ENCODE measurements around the gene CIAO1. TPM values are rescaled to one million over a fixed set of nuclear protein-coding genes. Genes with fewer than 3 reads are reported as not detected.
"Not testable (repeated sequence)": the region's sequence is repeated elsewhere in the genome, so short reads cannot be mapped to it uniquely, and the experiment has no call there.

Gene CIAO1
- 100 to 1,000 TPM in 2 of 4 donors, 10 to 100 TPM in 2; 77.4 to 110 (median 95.2) TPM for total RNA-seq
- polyA plus RNA-seq, result 10 to 100 TPM; 45.6 to 55.0 (median 51.1) TPM

- H3K4me3 ChIP-seq, result peak within 1 kb of the TSS; percentile 80 to 95 (median 90)
- no peaks in the 10 kb centered on the region for H3K27me3 ChIP-seq
- intact Hi-C loops (cut with DNase I), result loop anchor here (2.0 to 10.0 kb wide), 5 partner anchors 39 to 1101 kb away; partner anchors contain the start of genes NCAPH, SNRNP200, STARD7 and ZNF2
- WGBS, 2 donors, result 0 to 1% methylated on average over 81 of the region's 81 CpGs
- H3K36me3 ChIP-seq, result peaks cover 0 to 53% (median 24%) of the 10 kb centered on the region in 4 donors
- peak; percentile 99 for DNase-seq
- peak within 1 kb of the TSS; percentile 88 to 96 (median 92) for H3K27ac ChIP-seq
- TF ChIP-seq POLR2AphosphoS5 (IDR thresholded peaks at IDR 0.05), result peak; percentile 81 to 97 (median 95)
- peak; percentile 88 to 92 for TF ChIP-seq POLR2A (IDR thresholded peaks at IDR 0.05)
- no peak for TF ChIP-seq EP300 (IDR thresholded peaks at IDR 0.05)
- peak; percentile 20 to 46 (median 34) for TF ChIP-seq CTCF (IDR thresholded peaks at IDR 0.05)
- H3K4me1 ChIP-seq, result peaks cover 0 to 47% (median 45%) of the 10 kb centered on the region in 4 donors
- H3K9me3 ChIP-seq, result no peaks in the 10 kb centered on the region
Measured at GRCh38 chr2:96265840-96266679, at the start of gene CIAO1, which contains the start of gene TMEM127. CIAO1 (plus strand) TSS chr2:96266225; CDS start chr2:96266351, 126 bp downstream. TMEM127 (minus strand) TSS chr2:96265997; CDS start chr2:96265381, 616 bp downstream.

- 92 to 93% methylated on average over 13 of the region's 13 CpGs for WGBS, 2 donors
- H3K27ac ChIP-seq, result no peak overlapping the region
- H3K4me3 ChIP-seq, result no peak overlapping the region
- H3K9me3 ChIP-seq, result no peaks in the 10 kb centered on the region
- H3K27me3 ChIP-seq, result no peaks in the 10 kb centered on the region
- intact Hi-C loops (cut with DNase I), result no loop called here
- no peak for DNase-seq
- no peaks in the 10 kb centered on the region for H3K36me3 ChIP-seq
- no peaks in the 10 kb centered on the region for H3K4me1 ChIP-seq
- TF ChIP-seq POLR2A (IDR thresholded peaks at IDR 0.05) (no peak), EP300 (IDR thresholded peaks at IDR 0.05) (no peak), CTCF (IDR thresholded peaks at IDR 0.05) (no peak), POLR2AphosphoS5 (IDR thresholded peaks at IDR 0.05) (no peak)
Measured at GRCh38 chr2:96218508-96219131, 47.4 kb upstream of the CIAO1 start.

- WGBS, 2 donors, result 95 to 97% methylated on average over 4 of the region's 4 CpGs
- H3K27ac ChIP-seq; H3K9me3 ChIP-seq; intact Hi-C loops (cut with DNase I); DNase-seq; H3K4me3 ChIP-seq; H3K27me3 ChIP-seq; H3K36me3 ChIP-seq; H3K4me1 ChIP-seq: not testable (repeated sequence)
Measured at GRCh38 chr2:96219959-96220358, 46.1 kb upstream of the CIAO1 start.

- WGBS, 2 donors, result 86 to 89% methylated on average over 1 of the region's 1 CpG
- H3K27me3 ChIP-seq; H3K36me3 ChIP-seq; H3K27ac ChIP-seq; H3K4me1 ChIP-seq; H3K4me3 ChIP-seq; DNase-seq; intact Hi-C loops (cut with DNase I); H3K9me3 ChIP-seq: not testable (repeated sequence)
Measured at GRCh38 chr2:96221106-96221505, 44.9 kb upstream of the CIAO1 start.

- no peak for TF ChIP-seq EP300 (IDR thresholded peaks at IDR 0.05)
- no peak for TF ChIP-seq CTCF (IDR thresholded peaks at IDR 0.05)
- no peak for TF ChIP-seq POLR2AphosphoS5 (IDR thresholded peaks at IDR 0.05)
- no peak for TF ChIP-seq POLR2A (IDR thresholded peaks at IDR 0.05)
- Histone ChIP-seq H3K27me3 (no peaks in the 10 kb centered on the region), H3K4me1 (no peaks in the 10 kb centered on the region), H3K9me3 (no peaks in the 10 kb centered on the region), H3K4me3 (no peak overlapping the region), H3K27ac (no peak overlapping the region), H3K36me3 (no peaks in the 10 kb centered on the region)
- no peak for DNase-seq
- intact Hi-C loops (cut with DNase I), result no loop called here
- WGBS, 2 donors, result 44 to 60% methylated on average over 3 of the region's 3 CpGs
Measured at GRCh38 chr2:96225016-96225533, 41.0 kb upstream of the CIAO1 start.

All from sigmoid colon (tissue), 7 donors.